Dermis blood vessel endothelial cell (primary cell): ENCODE data around the gene SCARB1. TPM values are rescaled to one million over a fixed set of nuclear protein-coding genes. Genes with fewer than 3 reads are reported as not detected.

Source experiments
- DNase-seq: peaks from one replicate; pipeline ENCODE4 v3.0.0; 2010
- total RNA-seq: library from RNA; depleted of rRNA; stranded (reverse); fragments of >200 nt; gene quantifications from 2 replicates; pipeline ENCODE4 v1.2.3, GENCODE V29; 2014

The SCARB1 gene
- total RNA-seq, 1 donor from 2014 or later: 42.5 TPM

- DNase-seq: no peak
Observed at GRCh38 chr12:124841558-124841945, 22.1 kb downstream of the SCARB1 start.

GRCh38 chr12:124837958-124838803, 25.5 kb downstream of the SCARB1 start:
- DNase-seq: peak; percentile 91

- no peak for DNase-seq
Observed at GRCh38 chr12:124837249-124837897, 26.3 kb downstream of the SCARB1 start.

GRCh38 chr12:124836759-124837158, 26.9 kb downstream of the SCARB1 start:
- DNase-seq: no peak

GRCh38 chr12:124835656-124836410, 27.8 kb downstream of the SCARB1 start:
- no peak for DNase-seq

GRCh38 chr12:124834822-124835221, 28.8 kb downstream of the SCARB1 start:
- DNase-seq: no peak

GRCh38 chr12:124833693-124834122, 30.0 kb downstream of the SCARB1 start:
- peak; percentile 8 for DNase-seq

- DNase-seq: no peak
Observed at GRCh38 chr12:124832856-124833255, 30.8 kb downstream of the SCARB1 start.

- no peak for DNase-seq
Observed at GRCh38 chr12:124831590-124831989, 32.1 kb downstream of the SCARB1 start.

- DNase-seq: no peak
Observed at GRCh38 chr12:124830306-124830705, 33.4 kb downstream of the SCARB1 start.

- DNase-seq: no peak
Observed at GRCh38 chr12:124829708-124830304, 33.9 kb downstream of the SCARB1 start.

- DNase-seq: no peak
Observed at GRCh38 chr12:124829008-124829707, 34.5 kb downstream of the SCARB1 start.

- no peak for DNase-seq
Observed at GRCh38 chr12:124828264-124829007, 35.2 kb downstream of the SCARB1 start.

- DNase-seq: no peak
Observed at GRCh38 chr12:124827588-124828184, 36.0 kb downstream of the SCARB1 start.

- DNase-seq: no peak
Observed at GRCh38 chr12:124824195-124824594, 39.5 kb downstream of the SCARB1 start.

GRCh38 chr12:124823272-124823970, 40.2 kb downstream of the SCARB1 start:
- DNase-seq: no peak

- no peak for DNase-seq
Observed at GRCh38 chr12:124822218-124822617, 41.4 kb downstream of the SCARB1 start.

- no peak for DNase-seq
Observed at GRCh38 chr12:124821252-124822200, 42.1 kb downstream of the SCARB1 start.

GRCh38 chr12:124820199-124820598, 43.5 kb downstream of the SCARB1 start:
- DNase-seq: no peak
